ENCODE data around the gene TOR1A.

TOR1A gene

DNA sequence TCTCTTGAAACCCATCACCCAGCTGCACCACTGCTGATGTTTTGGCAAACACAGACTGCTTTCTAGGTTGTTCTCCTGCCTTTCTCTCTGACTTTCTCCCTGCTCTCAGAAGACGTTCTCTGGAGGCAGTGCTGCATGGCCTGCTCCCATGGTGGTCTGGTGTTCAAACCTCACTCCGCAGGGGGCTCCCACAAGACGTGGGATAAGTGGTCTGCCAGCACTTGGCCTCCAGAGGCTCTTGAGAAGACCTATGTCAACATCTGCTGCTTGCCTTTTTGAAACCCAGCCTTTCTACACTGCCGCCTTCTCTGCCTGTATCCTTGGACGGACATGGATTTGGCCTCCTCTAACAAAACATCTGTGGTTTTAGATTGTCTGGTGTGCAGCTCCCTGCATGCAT lies 27.9 kb upstream of the TOR1A start:
- no peak for DNase-seq

DNA sequence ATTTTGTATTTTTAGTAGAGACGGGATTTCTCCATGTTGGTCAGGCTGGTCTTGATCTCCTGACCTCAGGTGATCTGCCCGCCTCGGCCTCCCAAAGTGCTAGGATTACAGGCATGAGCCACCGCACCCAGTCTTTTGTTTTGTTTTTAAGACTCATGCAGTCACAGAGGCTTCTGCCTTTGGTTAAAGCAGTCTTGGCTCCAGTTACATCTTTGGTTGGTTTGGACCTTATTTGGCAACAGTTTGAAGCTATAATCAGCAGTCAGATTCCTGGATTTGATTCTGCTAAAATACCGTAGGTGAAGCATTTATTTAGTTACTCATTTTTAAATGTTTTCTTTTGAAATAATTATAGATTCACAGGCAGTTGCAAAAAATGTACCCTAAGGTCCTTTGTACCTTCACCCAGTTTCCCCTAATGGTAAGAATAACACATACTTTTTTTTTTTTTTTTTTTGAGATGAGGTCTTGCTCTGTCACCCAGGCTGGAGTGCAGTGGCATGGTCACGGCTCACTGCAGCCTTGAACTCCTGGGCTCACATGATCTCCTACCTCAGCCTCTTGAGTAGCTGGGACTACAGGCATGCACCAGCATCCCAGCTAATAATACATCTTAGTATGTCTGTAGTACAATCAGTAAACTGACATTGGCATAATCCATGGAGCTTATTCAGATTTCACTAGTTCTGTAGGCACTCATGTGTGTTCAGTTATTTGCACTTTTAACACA lies 27.1 kb upstream of the TOR1A start:
- no peak for DNase-seq

GRCh38 chr9:129849901-129850300 lies 26.0 kb upstream of the TOR1A start:
- no peak for DNase-seq

DNA sequence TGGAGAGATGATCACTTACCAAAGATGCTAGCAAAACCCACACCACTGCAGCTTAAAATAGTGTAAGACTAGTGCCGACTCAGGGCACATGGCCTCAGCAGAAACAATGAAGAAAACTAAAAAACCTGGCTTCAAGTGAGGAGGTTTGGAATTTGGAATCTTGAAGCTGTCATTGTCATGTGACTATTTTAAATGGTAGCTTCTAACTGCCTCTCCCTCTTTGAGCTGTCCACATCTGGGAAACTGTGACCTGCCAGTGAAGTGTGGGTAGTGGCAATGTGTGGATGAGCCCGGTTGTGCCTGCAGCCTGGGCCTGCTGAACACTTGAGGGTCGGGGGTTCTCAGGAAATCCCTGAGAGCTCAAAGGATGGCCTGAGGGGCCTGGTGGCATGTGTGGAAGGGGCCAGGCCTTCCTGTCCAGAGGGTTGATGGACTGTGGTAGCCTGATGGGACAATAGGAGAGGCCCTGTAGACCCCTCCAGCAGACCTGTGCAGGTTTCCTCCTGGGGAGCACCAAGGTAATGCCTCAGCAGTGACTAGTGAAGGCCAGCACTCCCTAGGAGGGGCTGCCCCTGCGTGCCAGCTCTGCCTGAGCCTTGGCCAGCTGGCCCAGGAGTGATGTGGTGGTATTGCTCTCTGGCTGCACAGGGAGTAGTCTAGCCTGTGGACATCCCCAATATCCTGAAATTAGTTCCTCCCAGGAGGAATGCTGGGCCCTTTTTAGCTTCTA lies 24.9 kb upstream of the TOR1A start:
- DNase-seq, result no peak

- DNase-seq, result no peak
Observed at GRCh38 chr9:129845373-129845772, 21.4 kb upstream of the TOR1A start.

GRCh38 chr9:129841071-129841470 lies 17.1 kb upstream of the TOR1A start:
- no peak for DNase-seq

GRCh38 chr9:129840034-129840433 lies 16.1 kb upstream of the TOR1A start:
- no peak for DNase-seq

DNA sequence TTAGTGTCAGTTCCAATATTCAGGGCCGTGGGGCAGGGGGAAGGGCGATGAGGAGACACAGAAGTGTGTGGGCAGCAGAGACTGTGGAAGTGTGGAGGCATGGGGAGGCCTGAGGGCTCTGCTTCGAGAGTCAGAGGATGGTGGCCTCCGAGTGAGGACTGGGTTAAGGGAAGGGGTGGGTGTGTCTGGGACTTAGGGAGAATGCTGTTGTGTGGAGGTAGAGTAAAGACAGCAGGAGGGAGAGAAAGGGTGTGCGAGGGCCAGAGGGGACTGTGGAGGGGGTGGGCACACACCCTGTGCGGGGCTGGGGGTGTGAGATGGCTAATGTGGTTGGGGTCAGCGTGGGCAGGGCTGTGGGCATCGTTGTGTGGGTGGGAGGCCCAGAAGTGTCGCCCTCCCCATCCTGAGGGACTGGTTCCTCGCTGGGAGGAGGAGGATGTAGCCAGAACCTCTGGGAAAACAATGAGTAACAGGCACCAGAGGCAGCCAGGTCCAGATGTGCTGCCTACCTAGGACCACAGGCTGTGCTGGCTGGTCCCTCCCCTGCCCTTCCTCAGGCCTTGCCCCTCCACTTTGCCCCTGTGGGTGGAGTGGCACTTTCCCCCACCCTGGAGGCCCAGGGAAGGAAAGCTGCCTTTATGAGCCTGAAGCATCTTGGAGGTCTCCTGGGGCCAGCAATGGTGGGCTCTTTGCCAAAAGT lies 15.5 kb upstream of the TOR1A start:
- DNase-seq, result peak in 1 of 2 donors; percentile 7

DNA sequence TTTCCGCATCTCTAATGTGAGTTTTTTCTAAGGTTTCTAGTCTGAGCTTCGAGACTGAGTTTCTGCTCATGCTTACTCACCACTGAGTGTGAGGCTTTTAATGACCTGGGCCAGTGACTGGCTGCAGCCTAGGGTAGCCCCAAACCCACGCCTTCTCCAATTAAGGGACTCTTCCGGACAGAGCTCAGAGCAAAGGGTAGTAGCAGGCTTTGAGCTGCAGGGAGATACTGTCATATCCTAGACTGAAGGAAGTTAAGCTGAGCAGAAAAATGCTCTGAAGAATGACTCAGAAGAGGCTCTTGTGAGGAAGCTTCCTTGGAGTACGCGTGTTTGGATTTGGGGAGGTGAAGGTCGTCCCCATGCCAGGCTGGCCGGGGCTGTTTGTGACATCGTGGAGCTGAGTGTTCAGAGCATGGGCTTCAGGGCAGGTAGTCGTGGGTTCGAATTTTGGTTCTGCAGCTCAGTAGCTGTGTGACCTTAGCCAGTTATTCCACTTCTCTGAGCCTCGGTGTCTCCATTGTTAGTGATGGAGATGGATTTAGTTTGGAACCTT lies 14.8 kb upstream of the TOR1A start:
- peak; percentile 60 to 82 for DNase-seq

DNA sequence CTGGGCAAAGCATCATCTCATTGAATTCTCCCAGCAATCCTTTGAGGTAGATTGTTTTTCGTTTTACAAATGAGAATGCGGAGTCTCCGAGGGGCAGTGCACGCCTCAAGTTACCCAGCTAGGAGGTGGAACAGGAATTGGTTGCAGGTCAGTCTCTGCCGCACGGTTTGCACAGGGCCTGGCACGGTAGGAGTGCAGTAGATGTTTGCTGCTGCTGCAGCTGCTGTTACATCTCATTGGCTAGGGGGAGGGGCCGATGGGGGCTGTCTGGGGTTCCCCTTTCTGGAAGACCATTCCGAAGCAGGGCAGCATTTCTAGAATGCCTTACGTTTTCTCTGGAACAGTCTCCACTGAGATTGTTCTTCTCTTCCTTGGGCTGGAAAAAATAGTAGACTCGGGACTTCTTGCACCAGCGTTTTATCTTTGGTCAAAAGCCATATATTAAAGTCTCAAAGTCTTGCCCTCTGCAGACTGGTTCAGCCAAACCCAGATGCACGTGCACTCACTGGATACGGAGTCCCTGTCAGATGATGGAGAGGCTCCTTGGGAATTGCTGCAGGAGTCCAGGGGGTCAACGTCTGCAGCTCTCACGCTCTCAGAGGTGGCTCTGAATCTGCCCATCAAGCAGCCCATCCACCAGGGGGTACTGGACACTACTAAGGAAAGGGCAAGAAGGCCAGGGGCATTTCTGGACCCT lies 12.5 kb upstream of the TOR1A start:
- DNase-seq, result no peak

- DNase-seq, result no peak
Observed at GRCh38 chr9:129835860-129836223, 11.9 kb upstream of the TOR1A start.

- DNase-seq, result peak; percentile 94 to 98
Observed at GRCh38 chr9:129835128-129835859, 11.4 kb upstream of the TOR1A start, which contains the start of the genes C9orf78 and USP20. Gene C9orf78 (minus strand): TSS chr9:129835275. CDS start chr9:129835221, 54 bp downstream. Gene USP20 (plus strand): TSS chr9:129835458. CDS start chr9:129852556, 17,098 bp downstream.

- peak in 1 of 2 donors; percentile 16 for DNase-seq
Observed at GRCh38 chr9:129834489-129835127, 10.7 kb upstream of the TOR1A start.

DNA sequence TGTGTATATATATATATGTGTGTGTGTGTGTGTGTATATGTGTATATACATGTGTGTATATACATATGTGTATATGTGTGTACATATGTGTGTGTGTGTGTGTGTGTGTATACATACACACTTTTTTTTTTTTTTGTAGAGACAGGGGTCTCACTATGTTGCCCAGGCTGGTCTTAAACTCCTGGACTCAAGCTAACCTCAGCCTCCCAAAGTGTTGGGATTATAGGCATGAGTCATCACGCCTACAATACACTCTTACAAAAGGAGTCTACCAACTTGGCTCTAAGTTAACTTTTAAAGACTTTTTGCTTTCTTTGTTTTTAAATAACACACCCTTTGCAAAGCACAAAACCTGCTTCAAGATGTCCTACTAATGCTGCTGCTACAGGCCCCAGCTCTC lies 9.0 kb upstream of the TOR1A start:
- DNase-seq, result peak in 1 of 2 donors; percentile 31

- no peak for DNase-seq
Observed at GRCh38 chr9:129828969-129829368, 5.0 kb upstream of the TOR1A start.

- DNase-seq, result no peak
Observed at GRCh38 chr9:129828051-129828450, 4.1 kb upstream of the TOR1A start.

DNA sequence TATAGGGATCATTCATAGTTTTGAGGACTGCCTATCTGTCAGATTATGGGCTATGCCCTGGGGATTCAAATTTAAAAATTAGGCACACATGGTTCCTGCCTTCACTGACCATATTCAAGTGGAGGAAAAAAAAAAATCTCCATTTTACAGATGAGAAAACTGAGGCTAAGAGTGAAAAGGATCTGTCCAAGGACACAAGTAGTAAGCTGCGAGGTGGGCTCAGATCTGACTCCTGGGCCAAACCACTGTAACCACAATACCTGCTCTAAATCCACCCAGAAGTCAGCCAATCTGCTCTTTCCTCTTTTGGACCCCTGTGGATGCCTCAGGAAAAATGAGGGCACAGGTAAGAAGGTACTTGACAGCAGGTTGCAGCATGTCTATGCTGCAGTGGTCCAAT lies 2.8 kb upstream of the TOR1A start:
- DNase-seq, result no peak

- DNase-seq, result no peak
Observed at GRCh38 chr9:129826344-129826743, 2.4 kb upstream of the TOR1A start.

GRCh38 chr9:129823542-129823934 lies 398 bp downstream of the TOR1A start:
- no peak for DNase-seq

DNA sequence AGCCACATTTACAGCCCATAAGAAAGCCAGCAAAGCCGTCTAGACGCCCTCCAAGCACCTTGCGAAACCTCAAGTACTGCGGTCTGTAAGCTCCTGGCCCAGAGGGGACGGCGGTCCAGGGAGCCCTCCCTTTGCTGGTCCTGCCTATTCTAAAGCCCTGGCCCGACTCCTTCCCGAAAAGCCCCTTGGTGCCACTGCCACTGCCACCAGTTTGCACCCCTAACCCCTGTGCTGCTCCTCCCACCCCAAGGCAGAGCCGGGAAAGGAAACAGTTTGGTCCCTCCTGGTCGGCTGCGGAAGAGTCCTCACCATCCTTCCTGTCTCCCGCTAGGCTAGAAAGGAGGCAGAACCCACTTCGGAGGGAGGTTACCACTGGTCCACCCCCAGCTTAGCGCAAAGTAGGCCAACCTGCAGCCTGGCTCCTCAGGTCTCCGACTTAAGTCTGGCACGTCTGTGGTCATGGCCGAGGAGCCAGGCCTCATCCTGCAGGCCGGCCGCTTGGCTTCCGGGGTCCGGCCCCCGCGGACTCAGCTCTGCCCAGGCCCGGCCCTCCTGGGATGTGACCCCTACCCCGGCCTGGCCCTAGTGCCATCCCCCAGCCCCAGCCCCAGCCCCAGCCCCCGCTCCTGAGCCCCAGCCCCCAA lies 916 bp downstream of the TOR1A start:
- peak in 1 of 2 donors; percentile 6 for DNase-seq

Data from inflammatory macrophage treated with lipopolysaccharide for 1 hour (primary cell).